ENCODE data around the gene PATZ1. TPM values are rescaled to one million over a fixed set of nuclear protein-coding genes. Genes with fewer than 3 reads are reported as not detected.
A peak's percentile ranks its signal among the peaks of the same experiment; 100 is the strongest.

Gene PATZ1
- total and polyA plus RNA-seq, 2 experiments from 2014 or later = 23.2 to 56.8 TPM

- TF ChIP-seq, protein P1, sequence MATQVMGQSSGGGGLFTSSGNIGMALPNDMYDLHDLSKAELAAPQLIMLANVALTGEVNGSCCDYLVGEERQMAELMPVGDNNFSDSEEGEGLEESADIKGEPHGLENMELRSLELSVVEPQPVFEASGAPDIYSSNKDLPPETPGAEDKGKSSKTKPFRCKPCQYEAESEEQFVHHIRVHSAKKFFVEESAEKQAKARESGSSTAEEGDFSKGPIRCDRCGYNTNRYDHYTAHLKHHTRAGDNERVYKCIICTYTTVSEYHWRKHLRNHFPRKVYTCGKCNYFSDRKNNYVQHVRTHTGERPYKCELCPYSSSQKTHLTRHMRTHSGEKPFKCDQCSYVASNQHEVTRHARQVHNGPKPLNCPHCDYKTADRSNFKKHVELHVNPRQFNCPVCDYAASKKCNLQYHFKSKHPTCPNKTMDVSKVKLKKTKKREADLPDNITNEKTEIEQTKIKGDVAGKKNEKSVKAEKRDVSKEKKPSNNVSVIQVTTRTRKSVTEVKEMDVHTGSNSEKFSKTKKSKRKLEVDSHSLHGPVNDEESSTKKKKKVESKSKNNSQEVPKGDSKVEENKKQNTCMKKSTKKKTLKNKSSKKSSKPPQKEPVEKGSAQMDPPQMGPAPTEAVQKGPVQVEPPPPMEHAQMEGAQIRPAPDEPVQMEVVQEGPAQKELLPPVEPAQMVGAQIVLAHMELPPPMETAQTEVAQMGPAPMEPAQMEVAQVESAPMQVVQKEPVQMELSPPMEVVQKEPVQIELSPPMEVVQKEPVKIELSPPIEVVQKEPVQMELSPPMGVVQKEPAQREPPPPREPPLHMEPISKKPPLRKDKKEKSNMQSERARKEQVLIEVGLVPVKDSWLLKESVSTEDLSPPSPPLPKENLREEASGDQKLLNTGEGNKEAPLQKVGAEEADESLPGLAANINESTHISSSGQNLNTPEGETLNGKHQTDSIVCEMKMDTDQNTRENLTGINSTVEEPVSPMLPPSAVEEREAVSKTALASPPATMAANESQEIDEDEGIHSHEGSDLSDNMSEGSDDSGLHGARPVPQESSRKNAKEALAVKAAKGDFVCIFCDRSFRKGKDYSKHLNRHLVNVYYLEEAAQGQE (IDR thresholded peaks at IDR 0.05; ENCODE audit: unreplicated experiment) = no peak
- TF ChIP-seq EZH2 (IDR thresholded peaks at IDR 0.05; ENCODE audit: low read depth, unreplicated experiment) (no peak), NANOG (IDR thresholded peaks at IDR 0.05; ENCODE audit: borderline replicate concordance) (no peak), JUNB (IDR thresholded peaks at IDR 0.05; ENCODE audit: unreplicated experiment) (no peak), ETS1 (IDR thresholded peaks at IDR 0.05) (no peak), CREB1 (CRISPR knock-in tag; IDR thresholded peaks at IDR 0.05; ENCODE audit: low read depth) (no peak), ZNF114 (CRISPR knock-in tag; IDR thresholded peaks at IDR 0.05) (no peak), ZNF331 (CRISPR knock-in tag; IDR thresholded peaks at IDR 0.05; ENCODE audit: low read depth) (no peak), EZH2phosphoT487 (IDR thresholded peaks at IDR 0.05; ENCODE audit: unreplicated experiment) (no peak), CTCF (conservative IDR thresholded peaks at IDR 0.05; ENCODE audit: low read depth in 2 of 2) (no peak)
Observed at GRCh38 chr22:31340765-31341247, 5.3 kb downstream of the PATZ1 start (continued).

DNA sequence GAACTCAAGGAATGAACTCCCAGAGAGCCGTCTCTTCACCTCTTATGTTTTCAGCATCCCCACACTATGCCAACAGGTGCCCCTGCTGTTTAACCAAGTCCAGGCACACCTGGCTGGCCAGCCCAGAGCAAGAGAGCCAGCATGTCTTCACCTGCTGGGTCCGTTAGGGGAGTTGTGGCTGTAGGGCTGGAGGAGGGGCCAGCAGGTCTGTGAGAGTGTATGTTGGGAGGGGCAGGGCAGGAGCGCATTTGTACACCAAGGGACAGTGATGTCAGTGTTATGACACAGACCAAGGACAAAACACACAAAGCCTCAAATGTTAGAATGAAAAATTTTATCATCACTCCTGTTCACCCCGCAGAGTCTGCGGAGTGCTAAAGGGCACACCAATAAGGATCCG lies 5.8 kb downstream of the PATZ1 start:
- no peaks in the 10 kb centered on the region for H3K27me3 ChIP-seq (ENCODE audit: insufficient read depth)
- H3K4me1 Mint-ChIP-seq = peaks cover 58% of the 10 kb centered on the region
- H3K27ac ChIP-seq (ENCODE audit: low read depth) = no peak overlapping the region
- H3K36me3 Mint-ChIP-seq (ENCODE audit: low read depth) = peaks cover 98% of the 10 kb centered on the region
- H3K4me3 Mint-ChIP-seq = peak overlapping the region; percentile 55; the same call in 2 of the 3 replicates
- no peak for ATAC-seq
- peaks cover 67% of the 10 kb centered on the region for H3K79me2 ChIP-seq (replicated peaks; ENCODE audit: insufficient read depth)
- peaks cover 16% of the 10 kb centered on the region for H3K36me3 ChIP-seq (ENCODE audit: insufficient read depth)
- peaks cover 28% of the 10 kb centered on the region for H3K4me1 ChIP-seq (ENCODE audit: insufficient read depth)
- peaks cover 35% of the 10 kb centered on the region for H4K20me1 ChIP-seq (replicated peaks; ENCODE audit: insufficient read depth)
- H3K4me2 ChIP-seq = no peak overlapping the region
- H2AFZ ChIP-seq = no peak overlapping the region
- no peaks in the 10 kb centered on the region for H3K9me2 ChIP-seq (ENCODE audit: insufficient read depth)
- H3K4me3 ChIP-seq = no peak overlapping the region
- no peak for DNase-seq (ENCODE audit: low spot score)
- no peaks in the 10 kb centered on the region for H3K9me3 Mint-ChIP-seq
- peaks cover 5% of the 10 kb centered on the region for H3F3A ChIP-seq (replicated peaks; ENCODE audit: low read depth)
- H3K27ac Mint-ChIP-seq = peak overlapping the region; percentile 72
- H3K27me3 Mint-ChIP-seq (ENCODE audit: insufficient read depth, low read depth, poor library complexity) = peaks cover 29% of the 10 kb centered on the region
- TF ChIP-seq, protein P2, sequence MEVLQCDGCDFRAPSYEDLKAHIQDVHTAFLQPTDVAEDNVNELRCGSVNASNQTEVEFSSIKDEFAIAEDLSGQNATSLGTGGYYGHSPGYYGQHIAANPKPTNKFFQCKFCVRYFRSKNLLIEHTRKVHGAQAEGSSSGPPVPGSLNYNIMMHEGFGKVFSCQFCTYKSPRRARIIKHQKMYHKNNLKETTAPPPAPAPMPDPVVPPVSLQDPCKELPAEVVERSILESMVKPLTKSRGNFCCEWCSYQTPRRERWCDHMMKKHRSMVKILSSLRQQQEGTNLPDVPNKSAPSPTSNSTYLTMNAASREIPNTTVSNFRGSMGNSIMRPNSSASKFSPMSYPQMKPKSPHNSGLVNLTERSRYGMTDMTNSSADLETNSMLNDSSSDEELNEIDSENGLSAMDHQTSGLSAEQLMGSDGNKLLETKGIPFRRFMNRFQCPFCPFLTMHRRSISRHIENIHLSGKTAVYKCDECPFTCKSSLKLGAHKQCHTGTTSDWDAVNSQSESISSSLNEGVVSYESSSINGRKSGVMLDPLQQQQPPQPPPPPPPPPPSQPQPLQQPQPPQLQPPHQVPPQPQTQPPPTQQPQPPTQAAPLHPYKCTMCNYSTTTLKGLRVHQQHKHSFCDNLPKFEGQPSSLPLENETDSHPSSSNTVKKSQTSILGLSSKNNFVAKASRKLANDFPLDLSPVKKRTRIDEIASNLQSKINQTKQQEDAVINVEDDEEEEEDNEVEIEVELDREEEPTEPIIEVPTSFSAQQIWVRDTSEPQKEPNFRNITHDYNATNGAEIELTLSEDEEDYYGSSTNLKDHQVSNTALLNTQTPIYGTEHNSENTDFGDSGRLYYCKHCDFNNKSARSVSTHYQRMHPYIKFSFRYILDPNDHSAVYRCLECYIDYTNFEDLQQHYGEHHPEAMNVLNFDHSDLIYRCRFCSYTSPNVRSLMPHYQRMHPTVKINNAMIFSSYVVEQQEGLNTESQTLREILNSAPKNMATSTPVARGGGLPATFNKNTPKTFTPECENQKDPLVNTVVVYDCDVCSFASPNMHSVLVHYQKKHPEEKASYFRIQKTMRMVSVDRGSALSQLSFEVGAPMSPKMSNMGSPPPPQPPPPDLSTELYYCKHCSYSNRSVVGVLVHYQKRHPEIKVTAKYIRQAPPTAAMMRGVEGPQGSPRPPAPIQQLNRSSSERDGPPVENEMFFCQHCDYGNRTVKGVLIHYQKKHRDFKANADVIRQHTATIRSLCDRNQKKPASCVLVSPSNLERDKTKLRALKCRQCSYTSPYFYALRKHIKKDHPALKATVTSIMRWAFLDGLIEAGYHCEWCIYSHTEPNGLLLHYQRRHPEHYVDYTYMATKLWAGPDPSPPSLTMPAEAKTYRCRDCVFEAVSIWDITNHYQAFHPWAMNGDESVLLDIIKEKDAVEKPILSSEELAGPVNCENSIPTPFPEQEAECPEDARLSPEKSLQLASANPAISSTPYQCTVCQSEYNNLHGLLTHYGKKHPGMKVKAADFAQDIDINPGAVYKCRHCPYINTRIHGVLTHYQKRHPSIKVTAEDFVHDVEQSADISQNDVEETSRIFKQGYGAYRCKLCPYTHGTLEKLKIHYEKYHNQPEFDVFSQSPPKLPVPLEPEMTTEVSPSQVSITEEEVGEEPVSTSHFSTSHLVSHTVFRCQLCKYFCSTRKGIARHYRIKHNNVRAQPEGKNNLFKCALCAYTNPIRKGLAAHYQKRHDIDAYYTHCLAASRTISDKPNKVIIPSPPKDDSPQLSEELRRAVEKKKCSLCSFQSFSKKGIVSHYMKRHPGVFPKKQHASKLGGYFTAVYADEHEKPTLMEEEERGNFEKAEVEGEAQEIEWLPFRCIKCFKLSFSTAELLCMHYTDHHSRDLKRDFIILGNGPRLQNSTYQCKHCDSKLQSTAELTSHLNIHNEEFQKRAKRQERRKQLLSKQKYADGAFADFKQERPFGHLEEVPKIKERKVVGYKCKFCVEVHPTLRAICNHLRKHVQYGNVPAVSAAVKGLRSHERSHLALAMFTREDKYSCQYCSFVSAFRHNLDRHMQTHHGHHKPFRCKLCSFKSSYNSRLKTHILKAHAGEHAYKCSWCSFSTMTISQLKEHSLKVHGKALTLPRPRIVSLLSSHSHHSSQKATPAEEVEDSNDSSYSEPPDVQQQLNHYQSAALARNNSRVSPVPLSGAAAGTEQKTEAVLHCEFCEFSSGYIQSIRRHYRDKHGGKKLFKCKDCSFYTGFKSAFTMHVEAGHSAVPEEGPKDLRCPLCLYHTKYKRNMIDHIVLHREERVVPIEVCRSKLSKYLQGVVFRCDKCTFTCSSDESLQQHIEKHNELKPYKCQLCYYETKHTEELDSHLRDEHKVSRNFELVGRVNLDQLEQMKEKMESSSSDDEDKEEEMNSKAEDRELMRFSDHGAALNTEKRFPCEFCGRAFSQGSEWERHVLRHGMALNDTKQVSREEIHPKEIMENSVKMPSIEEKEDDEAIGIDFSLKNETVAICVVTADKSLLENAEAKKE (CRISPR knock-in tag; IDR thresholded peaks at IDR 0.05) = no peak
- TF ChIP-seq JUNB (IDR thresholded peaks at IDR 0.05; ENCODE audit: unreplicated experiment) (no peak), ZNF114 (CRISPR knock-in tag; IDR thresholded peaks at IDR 0.05) (no peak), POLR2AphosphoS5 (IDR thresholded peaks at IDR 0.05; ENCODE audit: low read depth) (no peak), CREB1 (CRISPR knock-in tag; IDR thresholded peaks at IDR 0.05; ENCODE audit: low read depth) (no peak), NANOG (IDR thresholded peaks at IDR 0.05; ENCODE audit: borderline replicate concordance) (no peak)

Data from GM23338 (cell line).